Small intestine (tissue), 7 donors: ENCODE measurements around the gene MYMK. TPM values are rescaled to one million over a fixed set of nuclear protein-coding genes. Genes with fewer than 3 reads are reported as not detected.

Experiments
- DNase-seq, 2 donors: peaks; one replicate each; pipeline versions ENCODE4 v3.0.0 to v3.0.0-alpha.2; 2013
- FAIRE-seq: peaks from 2 replicates; lab custom pipeline; 2012; peaks lifted over from hg19 to GRCh38; lab: Jason Lieb, UNC
- H3K27ac ChIP-seq, 3 donors: one replicate each; pipeline ENCODE4 v1.5.1; 2013; ENCODE audit warnings: low read length in 2 of 3, mild to moderate bottlenecking in 2 of 3, control low read depth in 1 of 3, inconsistent platforms in 1 of 3, low read depth in 1 of 3, moderate library complexity in 1 of 3
- H3K27me3 ChIP-seq, 3 donors: one replicate each; pipeline ENCODE4 v1.6.1; 2013; ENCODE audit warnings: low read length in 3 of 3, inconsistent platforms in 1 of 3; ENCODE audit not compliant: control insufficient read depth in 3 of 3, insufficient read depth in 3 of 3
- H3K36me3 ChIP-seq, 3 donors: one replicate each; pipeline ENCODE4 v1.6.1; 2013; ENCODE audit warnings: low read length in 3 of 3, inconsistent platforms in 1 of 3, low read depth in 1 of 3, mild to moderate bottlenecking in 1 of 3, moderate library complexity in 1 of 3; ENCODE audit not compliant: control insufficient read depth in 3 of 3, insufficient read depth in 2 of 3
- H3K4me1 ChIP-seq, 3 donors: one replicate each; pipeline ENCODE4 v1.6.1; 2013; ENCODE audit warnings: low read length in 2 of 3, inconsistent platforms in 1 of 3, low read depth in 1 of 3, mild to moderate bottlenecking in 1 of 3, moderate library complexity in 1 of 3; ENCODE audit not compliant: control insufficient read depth in 3 of 3, insufficient read depth in 2 of 3
- H3K4me3 ChIP-seq, 3 donors: one replicate each; pipeline ENCODE4 v1.5.1; 2013; ENCODE audit warnings: low read length in 3 of 3, control low read depth in 1 of 3, inconsistent platforms in 1 of 3, low read depth in 1 of 3, mild to moderate bottlenecking in 1 of 3, moderate library complexity in 1 of 3
- H3K9me3 ChIP-seq, 2 donors: one replicate each; pipeline ENCODE4 v1.6.1; 2013; ENCODE audit warnings: low read depth in 1 of 2, low read length in 1 of 2; ENCODE audit not compliant: control insufficient read depth in 2 of 2, insufficient read depth in 1 of 2
- WGBS, 3 donors: extraction: QIAGEN DNeasy Blood & Tissue Kit; methylation state at CpG; one replicate each; pipeline ENCODE4 v1.1.7; 2013; 5-methylcytosine and 5-hydroxymethylcytosine counted together
- polyA plus RNA-seq, 4 donors: library from polyadenylated mRNA; stranded (reverse) in 3 of 4; unstranded in 1 of 4; fragments of 200-250 nt in 3 of 4; fragments of 120-200 nt in 1 of 4; gene quantifications; one replicate each; pipeline versions ENCODE4 v1.2.1 to v1.2.3, GENCODE V29; 2013
- donor health status: healthy with polysubstance abuse.
- donor health status: control.
- donor health status: control.
- donor health status: Bipolar disorder and iron deficiency.
- donor health status: healthy.

MYMK gene
- polyA plus RNA-seq, 4 donors, result 0.22 TPM; not detected in 3

- Histone ChIP-seq H3K9me3 (no peaks in the 10 kb centered on the region), H3K27me3 (peaks cover 3 to 32% (median 5%) of the 10 kb centered on the region in 3 donors), H3K27ac (peak within 1 kb of the TSS in 1 of 3 donors; percentile 20), H3K36me3 (no peaks in the 10 kb centered on the region), H3K4me1 (peaks cover 0 to 15% (median 2%) of the 10 kb centered on the region in 3 donors), H3K4me3 (peak within 1 kb of the TSS in 2 of 3 donors; percentile 6 to 19)
- 3 to 5% (median 3%) methylated on average over 62 to 70 of the region's 70 CpGs for WGBS, 3 donors
- DNase-seq (peak; percentile 13 to 64), FAIRE-seq (no peak)
Measured at GRCh38 chr9:133534346-133535291, 9.9 kb upstream of the MYMK start, which contains the start of gene ADAMTSL2. Gene ADAMTSL2 (plus strand): TSS chr9:133534704. CDS start chr9:133536713, 2,009 bp downstream.

DNA sequence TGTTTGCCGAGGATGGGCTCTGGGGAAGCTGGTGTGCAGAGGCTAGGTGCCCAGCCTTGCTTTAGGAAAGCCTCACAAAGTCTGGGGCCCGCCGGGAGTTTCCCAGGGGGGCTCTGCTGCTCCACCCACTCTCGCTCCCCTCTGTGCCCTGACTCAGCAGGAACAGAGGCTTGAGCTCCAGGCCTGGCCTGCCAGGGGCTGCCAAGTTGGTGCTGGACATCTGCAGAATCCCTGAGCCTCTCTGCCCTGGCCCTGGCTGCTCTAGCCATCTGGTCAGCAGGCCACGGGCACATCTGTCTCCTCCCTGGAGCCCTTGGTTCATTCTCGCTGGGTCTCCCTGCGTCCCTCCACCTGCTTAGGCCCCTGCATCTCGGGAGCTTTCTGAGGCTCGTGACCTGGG is 9.1 kb upstream of the MYMK start:
- Histone ChIP-seq H3K9me3 (no peaks in the 10 kb centered on the region), H3K4me3 (no peak overlapping the region), H3K27me3 (peaks cover 3 to 33% (median 5%) of the 10 kb centered on the region in 3 donors), H3K27ac (peak overlapping the region in 1 of 3 donors; percentile 20), H3K36me3 (no peaks in the 10 kb centered on the region), H3K4me1 (peaks cover 0 to 10% (median 2%) of the 10 kb centered on the region in 3 donors)
- DNase-seq, result no peak
- FAIRE-seq, result no peak
- 37 to 56% (median 44%) methylated on average over 8 to 9 of the region's 9 CpGs for WGBS, 3 donors

GRCh38 chr9:133532937-133533668 is 8.3 kb upstream of the MYMK start:
- H3K4me1 ChIP-seq, result peaks cover 0 to 9% (median 2%) of the 10 kb centered on the region in 3 donors
- no peak for FAIRE-seq
- WGBS, 3 donors, result 35 to 60% (median 36%) methylated on average over 18 to 20 of the region's 20 CpGs

DNA sequence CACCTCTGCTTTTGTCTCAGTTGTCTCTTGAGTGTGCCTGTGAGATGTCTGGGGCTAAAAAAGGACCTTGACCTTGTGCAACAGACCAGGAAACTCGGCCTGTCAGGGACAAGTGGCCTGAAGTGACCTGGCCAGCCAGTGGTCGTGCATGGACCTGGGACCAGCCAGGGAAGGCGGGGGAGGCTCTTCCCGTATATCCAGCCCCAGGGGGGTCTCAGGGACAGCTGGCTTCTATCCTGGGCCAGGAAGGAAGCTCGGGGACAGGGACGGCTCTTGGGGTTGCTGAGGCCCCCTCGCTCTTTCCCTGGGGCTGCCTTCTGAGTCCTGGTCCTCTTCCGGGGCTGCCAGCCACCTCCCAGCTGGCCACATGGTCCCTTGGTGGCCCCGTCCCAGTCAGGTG is 6.5 kb upstream of the MYMK start:
- Histone ChIP-seq H3K27ac (no peak overlapping the region), H3K36me3 (no peaks in the 10 kb centered on the region), H3K9me3 (no peaks in the 10 kb centered on the region), H3K4me1 (peaks cover 0 to 25% (median 6%) of the 10 kb centered on the region in 3 donors), H3K4me3 (no peak overlapping the region), H3K27me3 (peaks cover 3 to 36% (median 5%) of the 10 kb centered on the region in 3 donors)
- FAIRE-seq (no peak), DNase-seq (no peak)
- WGBS, 3 donors, result 60 to 69% (median 67%) methylated on average over 9 of the region's 9 CpGs

More at GRCh38 chr9:133532937-133533668, 8.3 kb upstream of the MYMK start:
- H3K4me3 ChIP-seq, result no peak overlapping the region
- H3K36me3 ChIP-seq, result no peaks in the 10 kb centered on the region
- H3K27me3 ChIP-seq, result peaks cover 3 to 33% (median 5%) of the 10 kb centered on the region in 3 donors
- H3K9me3 ChIP-seq, result no peaks in the 10 kb centered on the region
- H3K27ac ChIP-seq, result no peak overlapping the region
- DNase-seq, result peak; percentile 39 to 54

GRCh38 chr9:133529874-133530273 is 5.1 kb upstream of the MYMK start:
- H3K4me1 ChIP-seq, result peaks cover 0 to 25% (median 6%) of the 10 kb centered on the region in 3 donors
- no peaks in the 10 kb centered on the region for H3K36me3 ChIP-seq
- 83 to 88% (median 84%) methylated on average over 7 of the region's 7 CpGs for WGBS, 3 donors
- H3K4me3 ChIP-seq, result no peak overlapping the region
- DNase-seq, result no peak
- no peaks in the 10 kb centered on the region for H3K9me3 ChIP-seq
- peaks cover 3 to 29% (median 5%) of the 10 kb centered on the region in 3 donors for H3K27me3 ChIP-seq
- H3K27ac ChIP-seq, result no peak overlapping the region
- no peak for FAIRE-seq

- no peaks in the 10 kb centered on the region for H3K9me3 ChIP-seq
- no peaks in the 10 kb centered on the region for H3K36me3 ChIP-seq
- 73 to 87% (median 80%) methylated on average over 7 of the region's 7 CpGs for WGBS, 3 donors
- peaks cover 0 to 25% (median 6%) of the 10 kb centered on the region in 3 donors for H3K4me1 ChIP-seq
- DNase-seq (no peak), FAIRE-seq (no peak)
- no peak overlapping the region for H3K4me3 ChIP-seq
- no peak overlapping the region for H3K27ac ChIP-seq
- H3K27me3 ChIP-seq, result peaks cover 0 to 26% (median 5%) of the 10 kb centered on the region in 3 donors
Measured at GRCh38 chr9:133529457-133529856, 4.7 kb upstream of the MYMK start.

GRCh38 chr9:133528876-133529241 is 4.1 kb upstream of the MYMK start:
- H3K9me3 ChIP-seq, result no peaks in the 10 kb centered on the region
- no peak overlapping the region for H3K4me3 ChIP-seq
- no peaks in the 10 kb centered on the region for H3K36me3 ChIP-seq
- H3K4me1 ChIP-seq, result peaks cover 0 to 21% (median 6%) of the 10 kb centered on the region in 3 donors
- H3K27me3 ChIP-seq, result peaks cover 0 to 22% (median 5%) of the 10 kb centered on the region in 3 donors
- FAIRE-seq, result no peak
- no peak for DNase-seq
- 58 to 74% (median 60%) methylated on average over 11 of the region's 11 CpGs for WGBS, 3 donors
- H3K27ac ChIP-seq, result no peak overlapping the region
